H9 (cell line): Measurements from ENCODE around the gene ZNF646. TPM values are rescaled to one million over a fixed set of nuclear protein-coding genes. Genes with fewer than 3 reads are reported as not detected.

Experiments used
- DNase-seq: peaks from one replicate; pipeline ENCODE4 v3.0.0-alpha.2; 2017
- H2AFZ ChIP-seq: one replicate; pipeline ENCODE4 v1.6.1; 2013; ENCODE audit warnings: mild to moderate bottlenecking, low read length, control low read depth, moderate library complexity
- H2AK5ac ChIP-seq: 2 replicates; pipeline ENCODE4 v1.6.1; 2013; ENCODE audit warnings: low read length, control low read depth, mixed read lengths; ENCODE audit not compliant: insufficient read length
- H2BK120ac ChIP-seq: one replicate; pipeline ENCODE4 v1.6.1; 2013; ENCODE audit warnings: low read depth, mild to moderate bottlenecking, low read length, control low read depth, inconsistent platforms; ENCODE audit not compliant: poor library complexity, severe bottlenecking
- H2BK12ac ChIP-seq: 2 replicates; pipeline ENCODE4 v1.6.1; 2013; ENCODE audit warnings: low read length, control low read depth, mixed read lengths, low read depth; ENCODE audit not compliant: insufficient read length
- H2BK15ac ChIP-seq: 2 replicates; pipeline ENCODE4 v1.6.1; 2013; ENCODE audit warnings: low read depth, low read length, control low read depth
- H2BK20ac ChIP-seq: one replicate; pipeline ENCODE4 v1.6.1; 2013; ENCODE audit warnings: low read depth, mild to moderate bottlenecking, low read length, control low read depth, inconsistent platforms; ENCODE audit not compliant: poor library complexity, severe bottlenecking
- H2BK5ac ChIP-seq: 2 replicates; pipeline ENCODE4 v1.6.1; 2013; ENCODE audit warnings: low read length, control low read depth, mixed read lengths; ENCODE audit not compliant: insufficient read length
- H3K14ac ChIP-seq: 2 replicates; pipeline ENCODE4 v1.6.1; 2013; ENCODE audit warnings: low read length, control low read depth; ENCODE audit not compliant: insufficient read depth
- H3K18ac ChIP-seq: 2 replicates; pipeline ENCODE4 v1.6.1; 2013; ENCODE audit warnings: low read depth, mild to moderate bottlenecking, mixed read lengths, low read length, control low read depth; ENCODE audit not compliant: insufficient read length
- H3K23ac ChIP-seq: 2 replicates; pipeline ENCODE4 v1.6.1; 2013; ENCODE audit warnings: low read length, control low read depth, mixed read lengths, low read depth; ENCODE audit not compliant: insufficient read length
- H3K23me2 ChIP-seq: 2 replicates; pipeline ENCODE4 v1.6.1; 2013; ENCODE audit warnings: low read depth, mild to moderate bottlenecking, mixed read lengths, low read length, control low read depth; ENCODE audit not compliant: insufficient read length, poor library complexity, severe bottlenecking
- H3K27ac ChIP-seq: 2 replicates; pipeline ENCODE4 v1.5.1; 2013; ENCODE audit warnings: low read length, control low read depth, mixed read lengths, low read depth; ENCODE audit not compliant: insufficient read length
- H3K27me3 ChIP-seq: 2 replicates; pipeline ENCODE4 v1.6.1; 2013; ENCODE audit warnings: low read length, control low read depth, inconsistent platforms; ENCODE audit not compliant: insufficient read depth
- H3K4ac ChIP-seq: 2 replicates; pipeline ENCODE4 v1.6.1; 2013; ENCODE audit warnings: low read depth, mild to moderate bottlenecking, control low read depth, inconsistent platforms, low read length, moderate library complexity
- H3K4me1 ChIP-seq: 2 replicates; pipeline ENCODE4 v1.6.1; 2013; ENCODE audit warnings: low read length, control low read depth, inconsistent platforms; ENCODE audit not compliant: insufficient read depth
- H3K4me2 ChIP-seq: 2 replicates; pipeline ENCODE4 v1.6.1; 2013; ENCODE audit warnings: low read length, control low read depth, mixed read lengths; ENCODE audit not compliant: insufficient read length, insufficient read depth
- H3K56ac ChIP-seq: 2 replicates; pipeline ENCODE4 v1.6.1; 2013; ENCODE audit warnings: low read depth, mild to moderate bottlenecking, mixed read lengths, low read length, control low read depth; ENCODE audit not compliant: insufficient read length
- H3K79me1 ChIP-seq: 2 replicates; pipeline ENCODE4 v1.6.1; 2013; ENCODE audit warnings: low read depth, mild to moderate bottlenecking, moderate library complexity, low read length, control low read depth, inconsistent platforms; ENCODE audit not compliant: insufficient read depth, poor library complexity, severe bottlenecking
- H3K79me2 ChIP-seq: 2 replicates; pipeline ENCODE4 v1.6.1; 2013; ENCODE audit warnings: low read length, control low read depth, inconsistent platforms; ENCODE audit not compliant: insufficient read depth
- H3K9ac ChIP-seq: 2 replicates; pipeline ENCODE4 v1.6.1; 2013; ENCODE audit warnings: low read length, control low read depth, mixed read lengths; ENCODE audit not compliant: insufficient read length; ENCODE audit errors: extremely low read depth
- H3K9me3 ChIP-seq: one replicate; pipeline ENCODE4 v1.6.1; 2013; ENCODE audit warnings: low read depth, low read length, inconsistent platforms; ENCODE audit not compliant: control insufficient read depth
- H3T11ph ChIP-seq: one replicate; pipeline ENCODE4 v1.6.1; 2013; ENCODE audit warnings: mild to moderate bottlenecking, low read length, control low read depth, inconsistent platforms
- H4K20me1 ChIP-seq: one replicate; pipeline ENCODE4 v1.6.1; 2013; ENCODE audit not compliant: control insufficient read depth, insufficient read length, insufficient read depth
- H4K5ac ChIP-seq: 2 replicates; pipeline ENCODE4 v1.6.1; 2013; ENCODE audit warnings: low read depth, mild to moderate bottlenecking, mixed read lengths, low read length, control low read depth; ENCODE audit not compliant: insufficient read length
- H4K8ac ChIP-seq: replicated peaks from 2 replicates; pipeline ENCODE4 v1.6.1; 2013; ENCODE audit warnings: low read length, control low read depth, mixed read lengths, low read depth; ENCODE audit not compliant: insufficient read length
- H4K91ac ChIP-seq: 2 replicates; pipeline ENCODE4 v1.6.1; 2013; ENCODE audit warnings: low read depth, mild to moderate bottlenecking, moderate library complexity, mixed read lengths, low read length, control low read depth; ENCODE audit not compliant: insufficient read length
- H3K27ac Mint-ChIP-seq, 3 experiments: 2 replicates in 2 of 3; 3 replicates in 1 of 3; pipeline ENCODE4 v1.8.0; 2020 to 2021; ENCODE audit warnings: mixed read lengths in 3 of 3, mild to moderate bottlenecking in 1 of 3, moderate library complexity in 1 of 3
- H3K27me3 Mint-ChIP-seq: 2 replicates; pipeline ENCODE4 v1.8.0; 2021; ENCODE audit warnings: low read depth, mild to moderate bottlenecking, moderate library complexity, mixed read lengths
- H3K36me3 Mint-ChIP-seq, 3 experiments: 2 replicates in 2 of 3; 3 replicates in 1 of 3; pipeline ENCODE4 v1.8.0; 2020 to 2021; ENCODE audit warnings: low read depth in 3 of 3, mixed read lengths in 3 of 3; ENCODE audit not compliant: insufficient read depth in 1 of 3
- H3K4me1 Mint-ChIP-seq, 2 experiments: 2 replicates each; pipeline ENCODE4 v1.8.0; 2020; ENCODE audit warnings: mixed read lengths in 2 of 2
- H3K4me3 Mint-ChIP-seq, 2 experiments: 2 replicates in 1 of 2; 3 replicates in 1 of 2; pipeline ENCODE4 v1.8.0; 2020 to 2021; ENCODE audit warnings: mild to moderate bottlenecking in 2 of 2, mixed read lengths in 2 of 2, moderate library complexity in 1 of 2
- H3K9me3 Mint-ChIP-seq, 2 experiments: 2 replicates in 1 of 2; 3 replicates in 1 of 2; pipeline ENCODE4 v1.8.0; 2020; ENCODE audit warnings: mild to moderate bottlenecking in 2 of 2, mixed read lengths in 2 of 2, moderate library complexity in 1 of 2
- WGBS: extraction: QIAGEN DNeasy Blood & Tissue Kit; methylation state at CpG from one replicate; pipeline ENCODE4 v1.1.7; 2013; ENCODE audit warnings: missing lambda C conversion rate, low lambda C conversion rate, mixed read lengths; ENCODE audit not compliant: insufficient read length; ENCODE audit errors: extremely low coverage; 5-methylcytosine and 5-hydroxymethylcytosine counted together
- total RNA-seq: library from RNA; stranded (reverse); gene quantifications from 2 replicates; pipeline ENCODE4 v1.2.1, GENCODE V29; 2021
- TF ChIP-seq, protein P1 (sequence below): fragments of 200-600 bp; sonication (generic); conservative IDR thresholded peaks from 3 replicates; pipeline ENCODE4 v1.8.0; 2021; ENCODE audit warnings: antibody characterized with exemption, mild to moderate bottlenecking

ZNF646 gene
- total RNA-seq, 1 experiment from 2014 or later = 29.2 TPM

- peak overlapping the region; percentile 3 for H3K27ac ChIP-seq
- H3K4me3 Mint-ChIP-seq = peak overlapping the region in 1 of 2 experiments; percentile 54; a peak in 2 of 5 replicates
These were observed 56.7 kb downstream of the ZNF646 start for GRCh38 chr16:31130899-31131298.

More at GRCh38 chr16:31130899-31131298, 56.7 kb downstream of the ZNF646 start:
- TF ChIP-seq, protein P1, sequence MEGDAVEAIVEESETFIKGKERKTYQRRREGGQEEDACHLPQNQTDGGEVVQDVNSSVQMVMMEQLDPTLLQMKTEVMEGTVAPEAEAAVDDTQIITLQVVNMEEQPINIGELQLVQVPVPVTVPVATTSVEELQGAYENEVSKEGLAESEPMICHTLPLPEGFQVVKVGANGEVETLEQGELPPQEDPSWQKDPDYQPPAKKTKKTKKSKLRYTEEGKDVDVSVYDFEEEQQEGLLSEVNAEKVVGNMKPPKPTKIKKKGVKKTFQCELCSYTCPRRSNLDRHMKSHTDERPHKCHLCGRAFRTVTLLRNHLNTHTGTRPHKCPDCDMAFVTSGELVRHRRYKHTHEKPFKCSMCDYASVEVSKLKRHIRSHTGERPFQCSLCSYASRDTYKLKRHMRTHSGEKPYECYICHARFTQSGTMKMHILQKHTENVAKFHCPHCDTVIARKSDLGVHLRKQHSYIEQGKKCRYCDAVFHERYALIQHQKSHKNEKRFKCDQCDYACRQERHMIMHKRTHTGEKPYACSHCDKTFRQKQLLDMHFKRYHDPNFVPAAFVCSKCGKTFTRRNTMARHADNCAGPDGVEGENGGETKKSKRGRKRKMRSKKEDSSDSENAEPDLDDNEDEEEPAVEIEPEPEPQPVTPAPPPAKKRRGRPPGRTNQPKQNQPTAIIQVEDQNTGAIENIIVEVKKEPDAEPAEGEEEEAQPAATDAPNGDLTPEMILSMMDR = no peak
- Histone ChIP-seq H3K9ac (no peak overlapping the region), H3K27me3 (no peaks in the 10 kb centered on the region), H2BK12ac (no peak overlapping the region), H4K5ac (no peak overlapping the region), H3K18ac (no peak overlapping the region), H4K20me1 (no peaks in the 10 kb centered on the region), H4K91ac (no peak overlapping the region), H3T11ph (no peak overlapping the region), H2BK5ac (no peak overlapping the region), H2BK15ac (no peak overlapping the region), H2AFZ (no peak overlapping the region), H3K4me1 (peaks cover 17% of the 10 kb centered on the region; the same call in 1 of the 2 replicates), H3K23me2 (peaks cover 5% of the 10 kb centered on the region), H3K9me3 (no peaks in the 10 kb centered on the region), H3K79me2 (peaks cover 4% of the 10 kb centered on the region; the same call in 1 of the 2 replicates), H2BK20ac (no peak overlapping the region), H2AK5ac (no peak overlapping the region), H3K79me1 (peaks cover 5% of the 10 kb centered on the region), H3K56ac (no peak overlapping the region), H3K4me2 (no peak overlapping the region), H4K8ac (no peak overlapping the region), H3K23ac (no peak overlapping the region), H2BK120ac (no peak overlapping the region), H3K14ac (no peak overlapping the region), H3K4ac (no peak overlapping the region)
- H3K9me3 Mint-ChIP-seq = no peaks in the 10 kb centered on the region; a peak in 1 of 5 replicates
- DNase-seq = peak; percentile 93
- H3K27ac Mint-ChIP-seq = peak overlapping the region; percentile 82 to 97 (median 84); a peak in 6 of 7 replicates
- no CpG with 5 or more reads among the region's 6 CpGs for WGBS
- peaks cover 43 to 45% of the 10 kb centered on the region in 2 experiments for H3K4me1 Mint-ChIP-seq
- H3K36me3 Mint-ChIP-seq = peaks cover 29 to 50% (median 45%) of the 10 kb centered on the region in 3 experiments
- H3K27me3 Mint-ChIP-seq = no peaks in the 10 kb centered on the region
